H9 (cell line): ENCODE results near the gene GALE. TPM values are rescaled to one million over a fixed set of nuclear protein-coding genes. Genes with fewer than 3 reads are reported as not detected.

Experiments used
- DNase-seq: peaks from one replicate; pipeline ENCODE4 v3.0.0-alpha.2; 2017
- H2AFZ ChIP-seq: one replicate; pipeline ENCODE4 v1.6.1; 2013; ENCODE audit warnings: mild to moderate bottlenecking, low read length, control low read depth, moderate library complexity
- H2AK5ac ChIP-seq: 2 replicates; pipeline ENCODE4 v1.6.1; 2013; ENCODE audit warnings: low read length, control low read depth, mixed read lengths; ENCODE audit not compliant: insufficient read length
- H2BK120ac ChIP-seq: one replicate; pipeline ENCODE4 v1.6.1; 2013; ENCODE audit warnings: low read depth, mild to moderate bottlenecking, low read length, control low read depth, inconsistent platforms; ENCODE audit not compliant: poor library complexity, severe bottlenecking
- H2BK12ac ChIP-seq: 2 replicates; pipeline ENCODE4 v1.6.1; 2013; ENCODE audit warnings: low read length, control low read depth, mixed read lengths, low read depth; ENCODE audit not compliant: insufficient read length
- H2BK15ac ChIP-seq: 2 replicates; pipeline ENCODE4 v1.6.1; 2013; ENCODE audit warnings: low read depth, low read length, control low read depth
- H2BK20ac ChIP-seq: one replicate; pipeline ENCODE4 v1.6.1; 2013; ENCODE audit warnings: low read depth, mild to moderate bottlenecking, low read length, control low read depth, inconsistent platforms; ENCODE audit not compliant: poor library complexity, severe bottlenecking
- H2BK5ac ChIP-seq: 2 replicates; pipeline ENCODE4 v1.6.1; 2013; ENCODE audit warnings: low read length, control low read depth, mixed read lengths; ENCODE audit not compliant: insufficient read length
- H3K14ac ChIP-seq: 2 replicates; pipeline ENCODE4 v1.6.1; 2013; ENCODE audit warnings: low read length, control low read depth; ENCODE audit not compliant: insufficient read depth
- H3K18ac ChIP-seq: 2 replicates; pipeline ENCODE4 v1.6.1; 2013; ENCODE audit warnings: low read depth, mild to moderate bottlenecking, mixed read lengths, low read length, control low read depth; ENCODE audit not compliant: insufficient read length
- H3K23ac ChIP-seq: 2 replicates; pipeline ENCODE4 v1.6.1; 2013; ENCODE audit warnings: low read length, control low read depth, mixed read lengths, low read depth; ENCODE audit not compliant: insufficient read length
- H3K23me2 ChIP-seq: 2 replicates; pipeline ENCODE4 v1.6.1; 2013; ENCODE audit warnings: low read depth, mild to moderate bottlenecking, mixed read lengths, low read length, control low read depth; ENCODE audit not compliant: insufficient read length, poor library complexity, severe bottlenecking
- H3K27ac ChIP-seq: 2 replicates; pipeline ENCODE4 v1.5.1; 2013; ENCODE audit warnings: low read length, control low read depth, mixed read lengths, low read depth; ENCODE audit not compliant: insufficient read length
- H3K27me3 ChIP-seq: 2 replicates; pipeline ENCODE4 v1.6.1; 2013; ENCODE audit warnings: low read length, control low read depth, inconsistent platforms; ENCODE audit not compliant: insufficient read depth
- H3K4ac ChIP-seq: 2 replicates; pipeline ENCODE4 v1.6.1; 2013; ENCODE audit warnings: low read depth, mild to moderate bottlenecking, control low read depth, inconsistent platforms, low read length, moderate library complexity
- H3K4me1 ChIP-seq: 2 replicates; pipeline ENCODE4 v1.6.1; 2013; ENCODE audit warnings: low read length, control low read depth, inconsistent platforms; ENCODE audit not compliant: insufficient read depth
- H3K4me2 ChIP-seq: 2 replicates; pipeline ENCODE4 v1.6.1; 2013; ENCODE audit warnings: low read length, control low read depth, mixed read lengths; ENCODE audit not compliant: insufficient read length, insufficient read depth
- H3K56ac ChIP-seq: 2 replicates; pipeline ENCODE4 v1.6.1; 2013; ENCODE audit warnings: low read depth, mild to moderate bottlenecking, mixed read lengths, low read length, control low read depth; ENCODE audit not compliant: insufficient read length
- H3K79me1 ChIP-seq: 2 replicates; pipeline ENCODE4 v1.6.1; 2013; ENCODE audit warnings: low read depth, mild to moderate bottlenecking, moderate library complexity, low read length, control low read depth, inconsistent platforms; ENCODE audit not compliant: insufficient read depth, poor library complexity, severe bottlenecking
- H3K79me2 ChIP-seq: 2 replicates; pipeline ENCODE4 v1.6.1; 2013; ENCODE audit warnings: low read length, control low read depth, inconsistent platforms; ENCODE audit not compliant: insufficient read depth
- H3K9ac ChIP-seq: 2 replicates; pipeline ENCODE4 v1.6.1; 2013; ENCODE audit warnings: low read length, control low read depth, mixed read lengths; ENCODE audit not compliant: insufficient read length; ENCODE audit errors: extremely low read depth
- H3K9me3 ChIP-seq: one replicate; pipeline ENCODE4 v1.6.1; 2013; ENCODE audit warnings: low read depth, low read length, inconsistent platforms; ENCODE audit not compliant: control insufficient read depth
- H3T11ph ChIP-seq: one replicate; pipeline ENCODE4 v1.6.1; 2013; ENCODE audit warnings: mild to moderate bottlenecking, low read length, control low read depth, inconsistent platforms
- H4K20me1 ChIP-seq: one replicate; pipeline ENCODE4 v1.6.1; 2013; ENCODE audit not compliant: control insufficient read depth, insufficient read length, insufficient read depth
- H4K5ac ChIP-seq: 2 replicates; pipeline ENCODE4 v1.6.1; 2013; ENCODE audit warnings: low read depth, mild to moderate bottlenecking, mixed read lengths, low read length, control low read depth; ENCODE audit not compliant: insufficient read length
- H4K8ac ChIP-seq: replicated peaks from 2 replicates; pipeline ENCODE4 v1.6.1; 2013; ENCODE audit warnings: low read length, control low read depth, mixed read lengths, low read depth; ENCODE audit not compliant: insufficient read length
- H4K91ac ChIP-seq: 2 replicates; pipeline ENCODE4 v1.6.1; 2013; ENCODE audit warnings: low read depth, mild to moderate bottlenecking, moderate library complexity, mixed read lengths, low read length, control low read depth; ENCODE audit not compliant: insufficient read length
- H3K27ac Mint-ChIP-seq, 3 experiments: 2 replicates in 2 of 3; 3 replicates in 1 of 3; pipeline ENCODE4 v1.8.0; 2020 to 2021; ENCODE audit warnings: mixed read lengths in 3 of 3, mild to moderate bottlenecking in 1 of 3, moderate library complexity in 1 of 3
- H3K27me3 Mint-ChIP-seq: 2 replicates; pipeline ENCODE4 v1.8.0; 2021; ENCODE audit warnings: low read depth, mild to moderate bottlenecking, moderate library complexity, mixed read lengths
- H3K36me3 Mint-ChIP-seq, 3 experiments: 2 replicates in 2 of 3; 3 replicates in 1 of 3; pipeline ENCODE4 v1.8.0; 2020 to 2021; ENCODE audit warnings: low read depth in 3 of 3, mixed read lengths in 3 of 3; ENCODE audit not compliant: insufficient read depth in 1 of 3
- H3K4me1 Mint-ChIP-seq, 2 experiments: 2 replicates each; pipeline ENCODE4 v1.8.0; 2020; ENCODE audit warnings: mixed read lengths in 2 of 2
- H3K4me3 Mint-ChIP-seq, 2 experiments: 2 replicates in 1 of 2; 3 replicates in 1 of 2; pipeline ENCODE4 v1.8.0; 2020 to 2021; ENCODE audit warnings: mild to moderate bottlenecking in 2 of 2, mixed read lengths in 2 of 2, moderate library complexity in 1 of 2
- H3K9me3 Mint-ChIP-seq, 2 experiments: 2 replicates in 1 of 2; 3 replicates in 1 of 2; pipeline ENCODE4 v1.8.0; 2020; ENCODE audit warnings: mild to moderate bottlenecking in 2 of 2, mixed read lengths in 2 of 2, moderate library complexity in 1 of 2
- CTCF ChIP-seq: fragments of 200-600 bp; sonication (generic); conservative IDR thresholded peaks from 3 replicates; pipeline ENCODE4 v1.8.0; 2021; ENCODE audit warnings: antibody characterized with exemption, mild to moderate bottlenecking
- WGBS: extraction: QIAGEN DNeasy Blood & Tissue Kit; methylation state at CpG from one replicate; pipeline ENCODE4 v1.1.7; 2013; ENCODE audit warnings: missing lambda C conversion rate, low lambda C conversion rate, mixed read lengths; ENCODE audit not compliant: insufficient read length; ENCODE audit errors: extremely low coverage; 5-methylcytosine and 5-hydroxymethylcytosine counted together
- total RNA-seq: library from RNA; stranded (reverse); gene quantifications from 2 replicates; pipeline ENCODE4 v1.2.1, GENCODE V29; 2021

Gene GALE
- total RNA-seq, 1 experiment from 2014 or later = 36.0 TPM

DNA sequence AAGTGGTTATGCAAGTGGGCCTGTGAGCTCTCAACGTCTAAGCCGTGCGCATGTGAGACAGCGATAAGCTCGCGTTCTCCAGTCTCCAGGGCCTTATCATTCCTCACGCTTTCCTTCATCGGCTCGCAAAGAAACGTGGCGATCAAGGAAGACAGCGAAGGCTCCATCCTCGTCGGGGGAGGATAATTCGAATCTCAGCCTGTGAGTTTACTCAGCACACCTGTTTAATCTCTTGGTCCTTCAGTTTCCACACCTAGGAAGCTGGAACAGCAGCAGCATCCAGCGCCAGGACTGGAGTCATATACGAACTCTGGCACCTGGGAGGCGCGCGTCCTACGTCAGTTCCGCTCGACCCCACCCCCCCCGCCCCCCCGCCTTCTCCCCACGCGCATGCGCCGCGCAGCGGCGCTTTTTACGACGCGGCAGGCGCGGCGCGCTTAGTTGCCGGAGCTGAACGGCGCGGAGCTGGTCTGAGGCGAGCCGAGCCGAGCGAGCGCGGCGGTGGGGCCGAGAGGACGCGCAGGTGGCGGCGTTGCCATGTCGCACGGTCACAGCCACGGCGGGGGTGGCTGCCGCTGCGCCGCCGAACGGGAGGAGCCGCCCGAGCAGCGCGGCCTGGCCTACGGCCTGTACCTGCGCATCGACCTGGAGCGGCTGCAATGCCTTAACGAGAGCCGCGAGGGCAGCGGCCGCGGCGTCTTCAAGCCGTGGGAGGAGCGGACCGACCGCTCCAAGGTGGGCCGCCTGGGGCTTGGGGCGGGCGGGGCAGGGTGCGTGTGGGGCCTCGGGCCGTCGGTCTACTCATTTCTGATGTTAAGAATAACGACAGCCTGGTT lies 22.4 kb downstream of the GALE start, which contains the start of gene PITHD1:
Gene PITHD1, plus strand, starts transcription at position 440 of the 836 bp plus-strand sequence. Its CDS starts 98 bp downstream, at position 538.
- Mint-ChIP-seq H3K4me1 (peaks cover 9 to 22% of the 10 kb centered on the region in 2 experiments), H3K36me3 (peaks cover 7 to 22% (median 22%) of the 10 kb centered on the region in 3 experiments), H3K27me3 (no peaks in the 10 kb centered on the region), H3K4me3 (peak within 1 kb of the TSS; percentile 86 to 92), H3K27ac (peak within 1 kb of the TSS; percentile 94 to 98 (median 96)), H3K9me3 (no peaks in the 10 kb centered on the region)
- H3K14ac ChIP-seq = peak within 1 kb of the TSS; percentile 79; the same call in 1 of the 2 replicates
- no peak within 1 kb of the TSS for H2BK12ac ChIP-seq
- no peaks in the 10 kb centered on the region; the same call in 1 of the 2 replicates for H3K4me1 ChIP-seq
- DNase-seq = peak; percentile 84
- no peak within 1 kb of the TSS for H2BK5ac ChIP-seq
- no peak within 1 kb of the TSS for H3K56ac ChIP-seq
- H2AK5ac ChIP-seq = no peak within 1 kb of the TSS
- no peak within 1 kb of the TSS for H2BK15ac ChIP-seq
- H4K91ac ChIP-seq = no peak within 1 kb of the TSS
- H4K5ac ChIP-seq = no peak within 1 kb of the TSS
- H3K23me2 ChIP-seq = peaks cover 6% of the 10 kb centered on the region
- H3K4ac ChIP-seq = no peak within 1 kb of the TSS
- no peaks in the 10 kb centered on the region for H4K20me1 ChIP-seq
- peaks cover 10% of the 10 kb centered on the region; the same call in 1 of the 2 replicates for H3K79me2 ChIP-seq
- peak within 1 kb of the TSS; percentile 55 for H3K18ac ChIP-seq
- no CpG with 5 or more reads among the region's 91 CpGs for WGBS
- H3K79me1 ChIP-seq = peaks cover 12% of the 10 kb centered on the region
- no peaks in the 10 kb centered on the region for H3K9me3 ChIP-seq
- no peak for TF ChIP-seq CTCF
- H3K27me3 ChIP-seq = no peaks in the 10 kb centered on the region
- no peak within 1 kb of the TSS for H2BK20ac ChIP-seq
- H3K23ac ChIP-seq = no peak within 1 kb of the TSS
- peak within 1 kb of the TSS; percentile 97 for H3K9ac ChIP-seq
- H3K4me2 ChIP-seq = peak within 1 kb of the TSS; percentile 95
- H3K27ac ChIP-seq = peak within 1 kb of the TSS; percentile 24
- peak within 1 kb of the TSS; percentile 43 for H2AFZ ChIP-seq
- no peak within 1 kb of the TSS for H4K8ac ChIP-seq
- no peak within 1 kb of the TSS for H2BK120ac ChIP-seq
- no peak within 1 kb of the TSS for H3T11ph ChIP-seq
